Measurements from ENCODE around the gene CFAP107.
"Not testable (repeated sequence)": the region's sequence is repeated elsewhere in the genome, so short reads cannot be mapped to it uniquely, and the experiment has no call there.

CFAP107 gene

GRCh38 chr1:12715896-12716437, 30.0 kb upstream of the CFAP107 start, which contains the start of gene AADACL3:
Gene AADACL3 (plus strand): TSS chr1:12716110. CDS start chr1:12716177, 67 bp downstream.
- H3K4me3 ChIP-seq (ENCODE audit: low read depth, low read length), result no peak within 1 kb of the TSS
- DNase-seq (ENCODE audit: low read depth), result no peak
- TF ChIP-seq CTCF (IDR thresholded peaks at IDR 0.05; ENCODE audit: insufficient read depth, low read depth, low read length, missing control alignments), result no peak

GRCh38 chr1:12717301-12717838, 28.6 kb upstream of the CFAP107 start:
- no peak for TF ChIP-seq CTCF (IDR thresholded peaks at IDR 0.05; ENCODE audit: insufficient read depth, low read depth, low read length, missing control alignments)

GRCh38 chr1:12722626-12723025, 23.4 kb upstream of the CFAP107 start:
- DNase-seq (ENCODE audit: low read depth), result no peak
- TF ChIP-seq CTCF (IDR thresholded peaks at IDR 0.05; ENCODE audit: insufficient read depth, low read depth, low read length, missing control alignments), result no peak
- no peak overlapping the region for H3K4me3 ChIP-seq (ENCODE audit: low read depth, low read length)

More at GRCh38 chr1:12717301-12717838, 28.6 kb upstream of the CFAP107 start:
- no peak for DNase-seq (ENCODE audit: low read depth)
- H3K4me3 ChIP-seq (ENCODE audit: low read depth, low read length), result no peak overlapping the region

- no peak for TF ChIP-seq CTCF (IDR thresholded peaks at IDR 0.05; ENCODE audit: insufficient read depth, low read depth, low read length, missing control alignments)
- DNase-seq (ENCODE audit: low read depth), result no peak
- H3K4me3 ChIP-seq (ENCODE audit: low read depth, low read length), result no peak overlapping the region
Measured at GRCh38 chr1:12728391-12728790, 17.6 kb upstream of the CFAP107 start.

- no peak for DNase-seq (ENCODE audit: low read depth)
- no peak for TF ChIP-seq CTCF (IDR thresholded peaks at IDR 0.05; ENCODE audit: insufficient read depth, low read depth, low read length, missing control alignments)
- H3K4me3 ChIP-seq (ENCODE audit: low read depth, low read length), result no peak overlapping the region
Measured at GRCh38 chr1:12730156-12730555, 15.8 kb upstream of the CFAP107 start.

GRCh38 chr1:12731084-12731483, 14.9 kb upstream of the CFAP107 start:
- not testable (repeated sequence) for DNase-seq (ENCODE audit: low read depth); H3K4me3 ChIP-seq (ENCODE audit: low read depth, low read length)

GRCh38 chr1:12734651-12735050, 11.3 kb upstream of the CFAP107 start:
- TF ChIP-seq CTCF (IDR thresholded peaks at IDR 0.05; ENCODE audit: insufficient read depth, low read depth, low read length, missing control alignments), result no peak
- no peak for DNase-seq (ENCODE audit: low read depth)
- H3K4me3 ChIP-seq (ENCODE audit: low read depth, low read length), result no peak overlapping the region

Measured in GM12865 (cell line).